HG02623 (cell line): ENCODE results near the gene PBRM1.

ENCODE experiments used
- ATAC-seq: cut with Tn5 transposase; IDR thresholded peaks from one replicate; pipeline ENCODE4 v1.9.1; 2021; ENCODE audit warnings: moderate library complexity; ENCODE audit not compliant: unreplicated experiment

PBRM1 gene

DNA sequence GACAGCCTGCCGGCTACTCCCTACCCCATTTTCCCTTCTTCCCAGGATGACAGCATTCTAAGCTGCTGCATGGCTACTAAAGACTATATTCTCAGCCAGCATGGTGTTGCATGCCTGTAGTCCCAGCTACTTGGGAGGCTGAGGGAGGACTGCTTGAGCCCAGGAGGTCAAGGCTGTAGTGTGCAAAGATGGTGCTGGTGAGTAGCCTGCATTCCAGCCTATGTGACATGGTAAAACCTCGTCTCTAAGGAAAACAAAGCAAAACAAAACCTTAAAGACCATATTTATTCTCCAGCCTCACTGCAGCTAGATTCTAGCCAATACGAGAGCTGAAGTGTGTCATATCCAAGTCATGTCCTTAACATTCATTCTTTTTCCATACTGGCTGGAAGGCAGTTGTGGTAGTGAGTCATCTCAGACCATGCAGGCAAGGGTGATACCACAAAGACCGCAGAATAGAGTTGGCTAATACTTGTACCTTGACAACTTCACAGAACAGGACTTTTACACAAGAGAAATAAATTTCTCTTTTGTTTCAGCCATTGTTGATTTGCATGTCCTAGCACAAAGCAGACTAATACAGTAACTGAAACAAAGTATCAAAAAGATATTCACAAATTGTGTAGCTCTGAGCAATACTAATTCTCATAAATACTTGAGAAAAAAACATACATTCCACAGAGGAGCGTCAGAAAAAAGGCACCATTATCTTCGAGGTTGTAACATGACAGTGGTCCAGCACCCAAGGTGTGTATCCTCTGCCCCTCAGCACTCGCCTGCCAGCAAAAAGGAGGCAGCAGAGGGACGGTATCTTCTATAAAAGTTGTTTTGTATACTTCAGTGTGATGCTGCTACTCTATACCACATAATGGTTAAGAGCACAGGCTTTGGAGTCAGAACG, 14.8 kb downstream of the PBRM1 start:
- ATAC-seq: peak; percentile 73

DNA sequence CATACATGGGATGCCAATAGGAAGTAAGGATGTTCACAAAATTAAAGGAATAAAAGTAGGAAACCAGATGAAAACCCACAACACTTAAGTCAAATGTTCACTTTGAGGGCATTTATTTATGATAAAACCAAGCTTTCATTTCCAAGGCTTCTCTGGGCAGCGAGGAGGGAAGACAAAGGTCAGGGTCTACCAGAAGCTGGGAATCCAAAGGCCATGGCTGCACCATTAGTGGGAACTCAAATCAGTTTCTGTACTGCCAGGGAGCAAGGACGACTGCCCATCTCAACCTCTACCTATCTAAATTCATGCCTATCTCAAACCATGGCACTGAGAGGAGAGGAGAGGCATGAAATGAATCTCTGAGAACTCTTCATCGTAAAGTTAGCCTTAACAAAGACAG, 22.6 kb downstream of the PBRM1 start:
- ATAC-seq: no peak

DNA sequence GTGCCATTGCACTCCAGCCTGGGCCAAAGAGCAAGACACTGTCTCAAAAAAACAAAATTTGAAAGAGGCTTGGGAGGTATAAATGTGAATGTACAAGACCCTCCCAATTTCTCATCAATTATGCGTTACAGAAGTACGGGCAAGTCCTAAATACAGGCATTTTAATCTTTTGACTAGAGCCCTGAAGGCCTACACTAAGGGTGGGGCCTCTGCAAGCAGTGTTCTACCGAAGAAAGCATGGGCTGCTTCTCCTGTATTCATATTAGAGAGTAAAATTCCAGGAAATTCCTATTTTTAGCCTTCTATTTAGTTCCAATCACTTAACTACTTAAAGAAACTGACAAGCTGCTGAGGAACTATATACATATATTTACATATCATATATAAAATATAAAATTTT, 25.7 kb downstream of the PBRM1 start:
- ATAC-seq: no peak

DNA sequence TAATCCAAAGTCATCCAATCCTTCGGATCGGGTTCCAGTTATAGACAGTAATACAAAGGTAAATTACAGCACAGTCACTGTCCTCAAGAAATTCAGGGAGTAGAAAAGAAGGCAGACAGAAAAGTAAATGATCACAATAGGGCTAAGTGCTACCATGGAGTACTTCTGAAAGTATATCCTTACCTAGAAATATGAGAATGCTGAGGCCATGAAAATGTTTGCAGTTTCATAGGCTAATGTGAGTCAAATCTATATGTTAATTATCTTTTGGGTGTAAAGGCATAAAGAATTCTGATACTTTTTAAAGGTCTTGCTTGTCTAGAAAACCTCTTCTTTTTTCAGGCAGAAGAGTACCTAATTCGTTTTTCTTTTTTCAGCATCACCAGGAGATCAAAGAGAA, 29.8 kb downstream of the PBRM1 start:
- no peak for ATAC-seq

DNA sequence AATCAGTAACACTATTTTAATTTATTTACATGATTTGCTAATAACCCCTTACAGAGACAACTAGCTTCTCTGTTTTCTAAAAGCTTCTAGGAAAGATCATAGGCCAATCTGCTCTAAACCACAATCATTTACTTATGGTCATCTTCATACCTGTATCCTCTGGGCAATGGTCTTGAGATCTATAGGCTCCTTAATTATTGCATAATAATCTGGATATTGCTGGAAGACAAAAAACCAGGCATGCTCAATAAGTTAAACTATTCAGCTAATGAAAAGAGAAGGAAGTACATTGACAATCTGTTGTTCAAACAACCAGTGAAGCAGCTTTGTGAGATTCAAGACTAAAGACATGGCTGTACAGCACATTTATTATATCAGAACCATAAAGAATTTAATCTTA, 34.1 kb downstream of the PBRM1 start:
- ATAC-seq: no peak

DNA sequence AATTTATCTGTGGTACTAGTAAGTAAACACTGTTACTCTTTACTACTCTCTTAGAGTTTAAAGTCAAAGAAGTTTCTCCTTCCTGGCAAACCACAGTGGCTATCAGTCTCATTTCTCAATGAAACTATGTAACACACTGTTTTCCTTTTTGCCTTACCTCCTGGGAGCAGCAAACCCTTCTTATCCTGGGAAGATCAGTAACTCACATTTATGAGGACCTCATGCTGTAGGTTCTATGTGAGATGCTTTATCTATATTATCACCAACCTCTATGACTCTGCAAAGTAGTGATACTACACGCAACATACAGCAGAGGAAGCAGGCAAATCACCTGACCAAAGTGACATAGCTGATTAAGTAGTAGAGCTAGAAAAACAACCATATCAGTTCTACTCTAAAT, 35.3 kb downstream of the PBRM1 start:
- ATAC-seq: no peak

DNA sequence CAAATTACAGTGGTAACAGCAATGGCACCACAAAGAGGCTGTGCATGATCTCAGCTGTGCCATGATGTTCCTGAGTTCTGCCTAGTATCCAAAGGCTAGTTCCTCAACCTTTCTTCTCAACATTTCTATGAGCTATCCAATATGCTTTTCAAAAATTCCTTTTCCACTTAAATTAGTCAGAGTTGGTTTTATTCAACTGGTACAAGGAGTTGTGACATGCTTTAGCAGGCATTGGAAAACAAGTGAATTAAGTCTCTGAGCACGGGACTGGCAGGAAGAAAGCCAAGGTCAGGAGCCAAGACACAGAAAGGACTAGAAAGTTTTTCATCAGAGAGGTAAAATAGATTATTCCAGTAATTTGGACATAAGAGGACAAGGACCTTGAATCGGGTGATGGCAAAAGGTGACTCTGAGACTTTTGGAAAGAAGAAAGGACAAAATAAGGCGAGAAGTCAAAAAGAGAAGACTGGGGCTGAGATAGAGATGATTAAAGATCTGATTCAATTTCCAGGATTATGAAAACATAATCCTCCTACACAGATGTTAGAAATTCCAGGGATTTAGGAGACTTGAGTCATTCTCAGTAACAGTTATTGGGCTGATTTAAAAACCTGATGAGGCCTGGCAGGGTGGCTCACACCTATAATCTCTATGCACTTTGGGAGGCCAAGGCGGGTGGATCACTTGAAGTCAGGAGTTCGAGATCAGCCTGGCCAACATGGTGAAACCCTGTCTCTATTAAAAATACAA, 36.1 kb downstream of the PBRM1 start:
- no peak for ATAC-seq

DNA sequence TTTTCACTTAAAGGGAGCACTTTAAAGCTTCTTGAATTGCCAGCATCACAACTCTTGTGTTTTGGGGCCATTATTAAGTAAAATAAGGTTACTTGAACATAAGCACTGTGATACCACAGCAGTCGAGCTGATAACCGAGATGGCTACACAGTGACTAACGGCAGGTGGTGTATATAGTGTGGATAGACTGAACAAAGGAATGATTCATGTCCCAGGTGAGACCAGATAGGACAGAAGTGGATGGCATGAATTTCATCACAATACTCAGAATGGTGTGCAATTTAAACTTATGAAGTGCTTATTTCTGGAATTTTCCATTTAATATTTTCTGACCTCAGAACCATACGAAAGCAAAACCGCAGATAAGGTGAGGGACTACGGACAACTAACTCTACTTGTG, 40.2 kb downstream of the PBRM1 start:
- ATAC-seq: no peak

DNA sequence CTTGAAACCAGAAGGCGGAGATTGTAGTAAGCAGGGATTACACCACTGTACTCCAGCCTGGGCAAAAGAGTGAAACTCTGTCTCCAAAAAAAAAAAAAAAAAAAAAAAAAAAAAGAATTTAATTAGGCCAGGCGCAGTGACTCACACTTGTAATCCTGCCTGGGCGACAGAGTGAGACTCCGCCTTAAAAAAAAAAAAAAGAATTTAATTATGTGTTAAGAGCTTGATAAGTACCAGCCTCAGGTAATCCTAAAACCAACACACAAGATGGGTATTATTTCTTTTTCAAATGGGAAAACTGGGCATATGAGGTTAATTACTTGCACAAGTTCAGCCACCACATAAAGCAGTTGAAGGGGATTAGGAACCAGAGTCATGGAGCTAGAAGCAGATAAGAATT, 49.0 kb downstream of the PBRM1 start:
- no peak for ATAC-seq

DNA sequence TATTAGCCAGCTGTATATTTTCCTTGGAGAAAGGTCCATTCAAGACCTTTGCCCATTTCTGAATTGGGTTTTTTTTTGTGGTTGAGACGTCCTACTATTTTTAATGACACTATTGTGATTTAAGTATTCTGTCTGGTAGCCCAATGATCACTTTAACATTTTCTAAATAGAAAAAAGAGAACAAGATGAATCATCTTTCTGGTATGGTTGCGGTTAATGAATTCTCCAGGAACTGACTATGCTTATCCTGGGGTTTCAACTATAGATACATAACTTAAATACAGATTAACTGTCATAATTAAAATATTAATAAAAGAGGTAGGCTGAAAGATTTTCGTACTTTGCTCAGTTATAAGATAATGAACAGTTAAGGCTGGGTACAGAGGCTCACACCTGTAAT, 51.9 kb downstream of the PBRM1 start:
- no peak for ATAC-seq

DNA sequence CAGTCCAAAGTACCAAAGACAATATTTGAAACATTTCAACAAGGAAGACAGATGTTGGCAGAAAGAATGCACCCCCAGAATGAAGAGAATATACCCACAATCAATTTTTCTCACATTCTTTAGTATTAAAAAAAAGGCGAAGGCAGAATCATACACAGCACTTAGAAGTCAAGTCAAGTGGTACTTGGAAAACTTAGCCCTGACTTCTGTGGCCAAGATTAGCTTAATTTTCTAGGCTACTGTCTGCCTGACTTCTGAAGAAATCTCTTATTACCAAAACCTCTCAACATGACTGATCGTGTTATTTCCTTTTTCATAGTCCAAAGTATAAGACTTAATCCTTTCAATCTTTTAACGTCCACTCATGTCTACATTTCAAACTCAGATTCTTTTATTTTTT, 60.7 kb downstream of the PBRM1 start:
- ATAC-seq: no peak

DNA sequence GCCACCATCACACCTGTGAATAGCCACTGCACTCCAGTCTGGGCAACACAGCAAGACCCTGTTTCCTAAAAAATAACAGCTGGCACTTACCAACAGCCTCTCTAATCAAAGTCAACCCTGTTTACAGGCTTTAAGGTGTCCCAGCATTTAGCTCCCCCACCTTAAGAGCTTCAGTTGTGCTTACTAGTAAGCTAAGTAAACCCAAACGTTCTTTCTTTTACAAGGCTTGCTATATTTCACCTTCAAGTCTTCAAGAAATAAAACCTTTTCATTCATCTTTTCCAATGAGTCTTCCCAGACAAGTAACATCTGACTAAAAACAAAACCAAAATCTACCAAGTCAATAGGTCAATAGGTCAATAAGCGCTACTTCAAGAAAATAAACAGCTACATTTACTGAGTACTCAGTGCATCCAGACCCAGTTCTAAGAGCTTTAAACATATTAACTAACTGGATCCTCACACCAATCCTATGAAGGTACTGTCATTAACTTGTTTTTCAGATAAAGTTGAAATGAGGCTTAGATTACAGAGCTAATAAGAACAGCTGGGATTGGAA, 62.4 kb downstream of the PBRM1 start:
- ATAC-seq: no peak

DNA sequence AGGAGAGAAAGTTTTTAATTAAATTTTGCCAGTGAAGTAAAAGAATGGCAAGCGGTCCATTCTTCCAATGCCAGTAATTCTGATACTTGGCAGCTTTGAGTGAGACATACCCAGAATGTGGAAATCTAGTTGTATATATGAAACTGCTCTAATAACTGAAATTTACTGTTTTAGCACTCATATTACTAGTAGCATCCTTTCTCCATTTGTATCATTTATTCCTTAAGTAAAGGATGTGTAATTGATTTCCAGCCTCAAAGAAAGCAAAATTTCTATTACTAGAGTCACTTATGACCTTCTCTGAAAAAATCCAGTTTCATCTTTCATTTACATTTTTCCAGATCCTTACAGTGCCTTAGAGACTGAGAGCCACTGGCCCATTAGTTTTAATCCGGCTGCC, 65.1 kb downstream of the PBRM1 start:
- no peak for ATAC-seq

DNA sequence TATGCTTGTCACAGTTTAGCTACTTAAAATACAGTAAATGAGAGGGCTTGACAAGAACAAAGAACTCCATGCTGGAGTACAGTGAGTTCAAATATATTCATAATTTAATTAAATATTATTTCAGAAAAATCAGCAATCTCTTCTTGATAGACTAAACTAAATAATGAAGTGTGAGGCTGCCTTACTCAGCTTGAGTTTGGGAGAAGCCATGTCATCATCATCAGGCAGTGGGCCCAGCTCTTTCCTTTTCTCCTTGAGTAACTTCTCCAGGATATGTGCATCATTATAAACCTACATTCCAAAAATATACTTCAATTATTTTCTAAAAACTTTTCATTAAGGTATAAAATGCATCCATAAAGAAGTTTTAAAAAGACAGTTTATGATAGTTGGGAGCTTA, 70.5 kb downstream of the PBRM1 start:
- no peak for ATAC-seq

DNA sequence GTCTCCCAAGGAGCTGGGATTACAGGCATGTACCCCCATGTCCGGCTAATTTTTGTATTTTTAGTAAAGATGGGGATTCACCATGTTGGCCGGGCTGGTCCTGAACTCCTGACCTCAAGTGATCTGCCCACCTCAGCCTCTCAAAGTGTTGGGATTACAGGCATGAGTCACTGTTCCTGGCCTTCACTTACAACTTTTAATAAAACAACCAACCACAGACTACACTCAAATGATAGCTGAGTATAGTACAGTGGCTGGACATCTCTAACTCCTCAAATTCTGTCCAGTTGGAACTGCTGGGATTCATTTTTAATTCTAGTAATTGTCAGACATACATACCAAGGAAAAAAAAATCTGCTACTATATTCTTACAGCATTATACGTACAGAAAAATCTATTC, 71.0 kb downstream of the PBRM1 start:
- ATAC-seq: no peak

DNA sequence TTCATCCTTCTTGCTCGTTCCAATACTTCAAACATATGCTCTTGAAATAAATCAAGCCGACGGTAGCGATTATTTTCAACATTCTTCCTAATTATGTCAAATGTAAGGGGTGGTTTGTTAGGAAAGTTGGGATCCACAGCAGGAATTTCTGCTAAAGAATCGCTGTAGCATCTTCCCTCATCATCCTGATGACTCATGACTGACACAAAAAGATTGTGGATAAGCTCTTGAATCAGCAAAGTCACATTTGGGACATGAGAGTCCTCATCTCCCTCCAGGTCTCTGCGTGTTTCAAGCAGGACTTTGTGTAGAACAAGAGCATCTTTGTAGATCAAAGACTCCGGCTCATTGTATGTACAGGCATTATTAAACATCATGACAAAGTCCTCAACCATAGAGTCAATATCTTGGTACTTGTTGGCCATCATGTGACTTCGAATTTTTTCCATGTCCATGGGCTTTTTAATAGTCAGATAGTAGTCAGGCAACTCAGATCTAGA, 76.3 kb downstream of the PBRM1 start:
- no peak for ATAC-seq

DNA sequence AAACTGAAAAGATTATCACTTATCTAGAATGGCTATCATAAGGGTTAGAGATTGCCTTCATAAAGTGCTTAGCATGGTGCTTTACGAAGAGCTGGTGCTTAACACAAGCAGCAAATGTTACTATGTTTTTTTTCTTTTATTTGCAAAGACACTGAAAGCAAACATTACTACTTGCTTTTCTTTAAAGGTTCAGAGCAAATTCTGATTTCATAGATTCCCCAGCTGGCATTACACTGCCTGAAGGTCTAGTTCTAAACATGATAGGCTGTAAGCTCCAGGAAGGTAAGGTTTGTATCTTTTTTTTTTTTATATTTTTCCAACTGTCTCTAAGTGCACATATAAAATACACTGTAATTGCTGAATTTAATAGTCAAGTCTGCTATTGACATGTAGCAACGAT, 77.4 kb downstream of the PBRM1 start:
- ATAC-seq: no peak

DNA sequence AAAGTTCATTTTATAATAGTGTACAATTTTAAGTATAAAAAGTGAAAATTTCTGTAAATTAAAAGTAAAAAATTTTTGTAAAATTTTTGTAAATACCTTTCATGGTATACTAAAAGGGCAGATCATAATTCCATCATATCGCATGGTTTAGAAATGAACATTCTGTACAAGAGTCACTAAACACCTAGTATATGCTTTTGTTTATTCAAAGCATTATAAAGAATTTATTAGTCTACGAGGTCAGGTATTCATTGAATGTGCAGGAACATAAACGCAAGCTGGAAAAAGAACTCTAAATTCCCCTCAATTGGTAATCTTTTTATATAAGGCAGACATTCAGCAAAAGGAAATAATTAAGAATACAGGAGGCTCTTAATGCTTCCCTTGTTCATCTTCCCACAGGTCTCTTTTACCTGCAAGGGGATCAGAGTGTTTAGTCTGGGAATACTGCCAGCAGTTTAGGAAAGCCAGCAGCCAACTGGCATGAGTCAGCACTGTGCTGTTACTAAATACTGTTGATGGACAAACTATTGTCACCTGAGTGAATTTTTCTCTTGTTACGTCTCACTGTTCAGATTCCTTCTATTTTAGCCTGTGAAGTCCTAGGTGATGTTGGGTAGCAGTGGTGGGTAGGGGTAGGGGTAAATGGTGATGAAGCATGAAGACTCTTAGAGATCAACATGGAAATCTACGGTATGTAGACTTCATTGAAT, 79.2 kb downstream of the PBRM1 start:
- ATAC-seq: no peak

DNA sequence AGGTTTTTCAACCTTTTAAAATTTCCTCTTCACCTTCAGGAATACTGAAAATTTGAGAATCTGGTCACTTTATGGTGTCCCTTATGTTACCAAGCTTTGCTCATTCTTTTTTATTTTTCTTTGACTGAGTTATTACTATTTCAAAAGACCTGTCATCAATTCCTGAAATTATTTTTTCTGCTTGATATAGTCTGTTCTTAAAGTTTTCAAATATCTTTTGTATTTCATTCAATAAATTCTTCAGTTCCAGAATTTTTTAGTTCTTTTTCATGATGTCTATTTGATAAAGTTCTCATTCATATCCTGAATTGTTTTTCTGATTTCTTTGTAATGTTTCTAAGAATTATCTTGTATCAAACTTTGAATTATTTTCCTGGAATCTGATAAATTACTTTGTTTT, 85.5 kb downstream of the PBRM1 start:
- ATAC-seq: no peak

DNA sequence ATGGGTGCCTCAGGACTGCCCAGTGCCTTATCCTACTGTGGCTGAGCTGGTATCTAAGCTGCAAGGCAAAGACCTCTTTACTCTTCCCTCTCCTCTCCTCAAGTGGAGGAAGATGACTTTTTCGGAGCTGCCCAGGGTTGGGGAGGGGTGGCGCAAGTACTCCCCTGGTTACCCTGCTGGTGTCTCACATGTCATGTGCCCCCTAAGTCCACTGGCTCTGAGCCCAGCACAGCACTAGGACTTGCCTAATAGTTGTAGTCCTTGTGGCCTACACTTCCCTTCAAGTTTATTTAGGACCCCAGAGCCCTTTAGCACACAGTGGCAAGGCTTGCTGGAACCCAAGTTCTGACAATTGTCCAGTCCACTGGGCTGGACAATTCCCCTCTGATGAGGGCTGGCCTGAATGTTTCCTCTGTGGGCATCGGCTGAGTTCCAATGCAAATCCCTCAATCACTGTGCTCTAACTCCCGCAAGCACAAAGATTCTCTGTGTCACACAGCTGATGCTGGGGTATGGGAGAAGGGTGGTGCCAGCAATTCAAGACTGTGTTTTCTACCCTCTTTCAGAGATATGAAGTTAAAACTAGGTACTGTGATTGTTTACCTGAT, 89.0 kb downstream of the PBRM1 start:
- ATAC-seq: no peak

DNA sequence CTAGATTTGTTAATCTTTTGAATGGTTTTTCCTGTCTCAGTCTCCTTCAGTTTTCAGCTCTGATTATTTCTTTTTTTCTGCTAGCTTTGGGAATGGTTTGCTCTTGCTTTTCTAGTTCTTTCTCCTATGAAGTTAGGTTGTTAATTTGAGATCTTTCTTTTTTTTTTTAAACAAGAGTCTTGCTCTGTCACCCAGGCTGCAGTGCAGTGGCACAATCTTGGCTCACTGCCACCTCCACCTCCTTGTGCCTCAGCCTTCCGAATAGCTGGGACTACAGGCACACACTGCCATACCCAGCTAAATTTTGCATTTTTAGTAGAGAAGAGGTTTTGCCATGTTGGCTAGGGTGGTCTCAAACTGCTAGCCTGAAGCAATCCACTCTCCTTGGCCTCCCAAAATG, 92.6 kb downstream of the PBRM1 start:
- ATAC-seq: no peak
